Measurements from ENCODE around the gene KIAA1671. TPM values are rescaled to one million over a fixed set of nuclear protein-coding genes. Genes with fewer than 3 reads are reported as not detected.

KIAA1671 gene
- total RNA-seq, 1 experiment from 2014 or later = 68.1 TPM

- CTCF ChIA-PET = interaction anchor here (0.5 to 4.5 kb wide), 3 partner anchors 9 to 152 kb away, joined by 3 to 39 read pairs (median 4); no protein-coding TSS in a partner anchor
- H3K4me1 Mint-ChIP-seq (ENCODE audit: insufficient read depth, unreplicated experiment) = no peaks in the 10 kb centered on the region
These were observed 258.3 kb downstream of the KIAA1671 start for GRCh38 chr22:25210793-25211192.

GRCh38 chr22:25212337-25212736 is 259.8 kb downstream of the KIAA1671 start:
- CTCF ChIA-PET = interaction anchor here (4.5 kb wide), 1 partner anchor 11 kb away, joined by 39 read pairs; no protein-coding TSS in a partner anchor
- H3K27ac Mint-ChIP-seq (ENCODE audit: low read depth, unreplicated experiment) = no peak overlapping the region
- no peaks in the 10 kb centered on the region for H3K27me3 Mint-ChIP-seq (ENCODE audit: insufficient read depth, unreplicated experiment)
- no peaks in the 10 kb centered on the region for H3K4me1 Mint-ChIP-seq (ENCODE audit: insufficient read depth, unreplicated experiment)
- H3K36me3 Mint-ChIP-seq (ENCODE audit: insufficient read depth, unreplicated experiment) = peaks cover 4% of the 10 kb centered on the region
- DNase-seq (ENCODE audit: unreplicated experiment) = no peak
- POLR2A ChIA-PET = no interaction called here
- no peak overlapping the region for H3K4me3 Mint-ChIP-seq (ENCODE audit: unreplicated experiment)
- no peak for TF ChIP-seq CTCF (IDR thresholded peaks at IDR 0.05; ENCODE audit: unreplicated experiment)
- no peaks in the 10 kb centered on the region for H3K9me3 Mint-ChIP-seq (ENCODE audit: unreplicated experiment)
- intact Hi-C loops (cut with micrococcal nuclease) = no loop called here
- BruUV-seq (replicated peaks) = no TSS peak

More at GRCh38 chr22:25210793-25211192, 258.3 kb downstream of the KIAA1671 start:
- no peaks in the 10 kb centered on the region for H3K36me3 Mint-ChIP-seq (ENCODE audit: insufficient read depth, unreplicated experiment)
- H3K9me3 Mint-ChIP-seq (ENCODE audit: unreplicated experiment) = no peaks in the 10 kb centered on the region
- POLR2A ChIA-PET = no interaction called here
- H3K27me3 Mint-ChIP-seq (ENCODE audit: insufficient read depth, unreplicated experiment) = no peaks in the 10 kb centered on the region
- no peak overlapping the region for H3K4me3 Mint-ChIP-seq (ENCODE audit: unreplicated experiment)
- intact Hi-C loops (cut with micrococcal nuclease) = no loop called here
- TF ChIP-seq CTCF (IDR thresholded peaks at IDR 0.05; ENCODE audit: unreplicated experiment) = no peak
- no TSS peak for BruUV-seq (replicated peaks)
- no peak overlapping the region for H3K27ac Mint-ChIP-seq (ENCODE audit: low read depth, unreplicated experiment)
- no peak for DNase-seq (ENCODE audit: unreplicated experiment)

GRCh38 chr22:25213221-25213620 is 260.7 kb downstream of the KIAA1671 start:
- H3K36me3 Mint-ChIP-seq (ENCODE audit: insufficient read depth, unreplicated experiment) = peaks cover 4% of the 10 kb centered on the region
- TF ChIP-seq CTCF (IDR thresholded peaks at IDR 0.05; ENCODE audit: unreplicated experiment) = no peak
- CTCF ChIA-PET = interaction anchor here (4.5 kb wide), 1 partner anchor 12 kb away, joined by 39 read pairs; no protein-coding TSS in a partner anchor
- intact Hi-C loops (cut with micrococcal nuclease) = no loop called here
- H3K4me3 Mint-ChIP-seq (ENCODE audit: unreplicated experiment) = no peak overlapping the region
- no peak overlapping the region for H3K27ac Mint-ChIP-seq (ENCODE audit: low read depth, unreplicated experiment)
- BruUV-seq (replicated peaks) = no TSS peak
- DNase-seq (ENCODE audit: unreplicated experiment) = no peak
- H3K9me3 Mint-ChIP-seq (ENCODE audit: unreplicated experiment) = no peaks in the 10 kb centered on the region
- no peaks in the 10 kb centered on the region for H3K4me1 Mint-ChIP-seq (ENCODE audit: insufficient read depth, unreplicated experiment)
- H3K27me3 Mint-ChIP-seq (ENCODE audit: insufficient read depth, unreplicated experiment) = no peaks in the 10 kb centered on the region
- POLR2A ChIA-PET = no interaction called here

GRCh38 chr22:25216230-25216629 is 263.7 kb downstream of the KIAA1671 start:
- Mint-ChIP-seq H3K27me3 (ENCODE audit: insufficient read depth, unreplicated experiment) (no peaks in the 10 kb centered on the region), H3K36me3 (ENCODE audit: insufficient read depth, unreplicated experiment) (peaks cover 4% of the 10 kb centered on the region), H3K4me1 (ENCODE audit: insufficient read depth, unreplicated experiment) (no peaks in the 10 kb centered on the region), H3K9me3 (ENCODE audit: unreplicated experiment) (no peaks in the 10 kb centered on the region), H3K27ac (ENCODE audit: low read depth, unreplicated experiment) (no peak overlapping the region), H3K4me3 (ENCODE audit: unreplicated experiment) (no peak overlapping the region)
- intact Hi-C loops (cut with micrococcal nuclease) = no loop called here
- no peak for DNase-seq (ENCODE audit: unreplicated experiment)
- TSS peak; percentile 23 for BruUV-seq (replicated peaks)
- ChIA-PET CTCF (interaction anchor here (0.7 kb wide), 1 partner anchor 19 kb away, joined by 4 read pairs; no protein-coding TSS in a partner anchor), POLR2A (no interaction called here)
- no peak for TF ChIP-seq CTCF (IDR thresholded peaks at IDR 0.05; ENCODE audit: unreplicated experiment)

All from MCF 10A (cell line).